Measurements from ENCODE around the gene NFILZ.

The NFILZ gene

DNA sequence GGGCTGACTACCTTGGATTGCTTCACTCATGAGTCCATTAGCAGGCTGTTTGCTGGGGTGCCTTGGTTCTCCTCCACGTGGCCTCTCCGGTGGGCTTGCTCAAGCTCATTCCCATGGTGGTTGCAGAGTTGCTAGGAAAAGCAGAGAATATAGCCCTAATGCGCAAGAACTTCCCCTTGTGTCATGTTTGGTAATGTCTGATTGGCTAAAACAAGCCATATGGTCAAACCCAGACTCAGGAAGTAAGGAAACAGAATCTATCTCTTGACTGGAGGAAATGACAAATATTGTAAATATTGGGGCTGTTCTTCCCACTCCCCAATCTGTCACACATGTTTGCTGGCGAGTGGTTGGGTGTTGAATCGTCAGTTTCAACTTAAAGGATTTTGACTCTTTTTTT, 12.1 kb downstream of the NFILZ start:
- no peak for FAIRE-seq

DNA sequence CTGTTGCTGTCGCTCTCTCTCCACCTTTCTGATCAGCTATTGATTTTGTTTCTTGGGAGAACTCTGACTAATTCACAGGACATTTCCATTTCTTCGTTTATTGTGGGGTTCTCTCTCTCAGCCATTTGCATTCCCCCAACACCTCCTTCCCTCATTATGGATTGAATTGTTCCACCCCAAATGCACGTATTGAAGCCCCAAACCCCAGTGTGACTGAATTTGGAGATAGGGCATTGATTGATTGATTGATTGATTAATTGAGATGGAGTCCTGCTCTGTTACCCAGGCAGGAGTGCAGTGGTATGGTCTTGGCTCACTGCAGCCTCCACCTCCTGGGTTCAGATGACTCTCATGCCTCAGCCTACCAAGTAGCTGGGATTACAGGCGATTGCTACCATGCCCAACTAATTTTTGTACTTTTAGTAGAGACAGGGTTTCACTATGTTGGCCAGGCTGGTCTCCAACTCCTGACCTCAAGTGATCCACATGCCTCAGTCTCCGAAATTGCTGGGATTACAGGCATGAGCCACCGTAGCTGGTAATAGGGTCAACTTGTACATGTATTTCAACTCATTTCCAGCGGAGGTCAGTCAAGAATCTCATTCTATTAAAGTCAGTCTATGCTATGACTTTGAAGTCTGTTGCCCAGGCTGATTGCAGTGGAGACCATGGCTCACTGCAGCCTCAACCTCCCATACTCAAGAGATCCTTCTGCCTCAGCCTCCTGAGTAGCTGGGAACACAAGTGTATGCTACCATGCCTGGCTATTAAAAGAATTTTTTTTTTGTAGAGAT, 13.6 kb downstream of the NFILZ start:
- FAIRE-seq, result no peak

DNA sequence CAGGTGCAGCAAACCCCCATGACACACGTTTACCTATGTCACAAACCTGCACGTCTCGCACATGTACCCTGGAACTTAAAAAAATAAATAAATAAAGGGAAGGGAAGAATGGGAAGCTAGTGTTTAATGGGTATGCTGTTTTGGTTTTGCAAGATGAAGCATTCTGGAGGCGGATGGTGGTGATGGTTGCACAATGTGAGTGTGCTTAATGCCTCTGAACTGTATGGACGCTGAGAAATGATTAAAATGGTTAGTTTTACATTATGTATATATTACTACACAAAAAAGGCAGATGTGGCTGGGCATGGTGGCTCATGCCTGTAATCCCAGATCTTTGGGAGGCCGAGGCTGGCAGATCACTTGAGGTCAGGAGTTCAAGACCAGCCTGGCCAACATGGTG, 17.8 kb downstream of the NFILZ start:
- no peak for FAIRE-seq

DNA sequence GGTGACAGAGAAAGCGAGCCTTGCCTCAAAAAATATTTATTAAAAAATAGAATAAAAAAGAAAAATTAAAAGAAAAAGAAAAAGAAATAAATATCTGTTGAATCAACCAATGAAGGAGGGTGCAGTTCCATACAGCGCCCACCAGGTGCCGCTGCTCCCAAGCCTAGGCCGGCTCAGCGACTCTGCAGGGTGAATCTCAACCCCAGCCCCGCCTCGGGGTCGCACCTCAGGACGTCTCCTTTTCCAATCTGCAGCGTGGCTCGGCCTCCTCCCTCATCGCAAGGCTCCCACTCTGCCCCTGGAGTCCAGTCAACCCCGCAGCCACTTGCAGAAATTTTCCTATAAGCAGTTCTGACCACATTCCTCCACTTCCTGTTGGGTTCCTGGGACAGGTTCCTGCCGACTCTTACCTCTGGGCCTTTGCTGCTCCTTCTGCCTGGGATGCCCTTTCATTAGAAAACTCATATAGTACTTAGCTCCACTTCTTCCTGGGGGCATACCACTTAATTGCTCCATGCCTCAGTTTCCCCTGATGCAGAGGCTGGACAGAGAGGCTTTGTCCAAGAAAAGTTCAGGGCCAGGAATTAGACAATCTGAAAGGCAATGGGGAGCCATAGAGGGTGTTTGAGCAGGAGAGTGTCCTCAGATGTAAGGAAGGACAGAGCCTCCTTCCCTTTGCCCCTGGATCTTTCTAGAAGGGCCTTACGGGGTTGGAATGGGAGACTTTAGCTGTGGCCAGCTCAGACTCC, 24.3 kb downstream of the NFILZ start:
- no peak for FAIRE-seq

DNA sequence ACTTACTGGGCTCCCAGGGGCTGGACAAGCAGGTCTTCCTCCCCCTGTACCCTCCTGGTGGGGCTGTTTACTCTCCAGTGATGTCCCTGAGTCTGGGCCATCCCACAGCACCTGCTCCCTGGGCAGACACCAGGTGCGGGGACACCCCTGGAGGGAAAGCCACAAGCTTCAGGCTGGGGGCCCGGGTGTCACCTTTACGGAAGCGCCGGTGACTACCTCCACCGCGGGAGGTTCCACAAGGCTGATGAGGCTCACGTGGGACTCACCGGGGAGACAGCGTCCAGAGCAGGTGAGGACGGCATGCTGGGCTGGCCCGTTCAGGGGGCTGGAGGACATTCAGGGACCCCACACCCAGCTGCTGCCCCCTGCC, 24.9 kb downstream of the NFILZ start:
- no peak for FAIRE-seq

DNA sequence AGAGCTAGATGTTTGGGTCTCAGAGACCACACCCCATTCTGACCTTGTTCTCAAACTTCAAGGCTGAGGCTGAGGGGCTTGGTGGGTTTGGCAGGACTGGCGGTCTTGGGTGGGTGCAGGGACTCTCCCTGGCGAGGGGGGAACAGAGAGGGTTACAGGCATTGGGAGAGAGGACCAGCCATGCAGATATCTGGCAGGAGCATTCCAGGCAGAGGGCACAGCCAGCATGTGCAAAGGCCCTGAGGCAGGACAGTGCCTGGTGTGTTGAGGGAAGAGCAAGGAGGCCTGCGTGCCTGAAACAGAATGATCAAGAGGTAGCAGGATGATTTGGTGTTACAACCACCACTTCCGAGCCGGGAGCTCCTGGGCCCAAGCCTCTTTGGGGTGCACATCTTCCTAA, 27.4 kb downstream of the NFILZ start:
- FAIRE-seq, result no peak

DNA sequence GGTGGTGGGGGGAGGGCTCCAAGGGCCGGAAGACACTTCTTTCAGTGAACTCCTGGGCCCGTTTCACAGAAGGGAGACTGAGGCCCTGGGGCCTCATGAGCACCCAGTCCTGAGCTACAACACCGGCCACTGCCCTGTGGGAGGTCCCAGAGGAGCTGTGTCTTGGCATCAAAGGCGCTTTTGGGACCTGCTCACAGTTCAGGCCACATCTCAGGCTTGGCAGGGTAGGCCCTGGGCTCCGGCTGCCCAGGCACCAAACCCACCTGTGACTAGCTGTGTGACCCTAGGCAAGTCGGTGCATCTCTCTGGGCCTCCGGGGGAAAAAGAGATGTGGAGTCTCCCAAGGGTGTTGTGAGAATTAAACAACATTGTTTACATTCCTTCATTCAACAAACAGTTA, 29.5 kb downstream of the NFILZ start:
- no peak for FAIRE-seq

DNA sequence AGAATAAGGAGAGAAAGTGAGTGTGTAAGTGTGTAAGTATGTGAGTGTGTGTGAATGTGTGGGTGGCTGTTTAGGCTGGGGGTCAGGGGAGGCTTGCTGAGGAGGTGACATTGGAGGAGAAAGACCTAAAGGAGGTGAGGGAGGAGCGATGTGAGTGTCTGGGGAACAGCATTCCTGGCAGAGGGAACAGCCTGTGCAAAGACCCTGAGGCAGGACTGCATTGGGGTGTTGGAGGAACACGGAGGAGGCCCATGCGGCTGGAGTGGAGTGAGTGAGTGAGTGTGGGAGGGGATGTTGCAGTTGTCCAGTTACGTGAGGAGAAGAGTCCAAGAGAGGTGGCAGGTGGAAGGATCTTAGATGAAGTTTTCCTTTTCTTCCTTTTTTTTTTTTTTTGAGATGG, 31.8 kb downstream of the NFILZ start:
- no peak for FAIRE-seq

DNA sequence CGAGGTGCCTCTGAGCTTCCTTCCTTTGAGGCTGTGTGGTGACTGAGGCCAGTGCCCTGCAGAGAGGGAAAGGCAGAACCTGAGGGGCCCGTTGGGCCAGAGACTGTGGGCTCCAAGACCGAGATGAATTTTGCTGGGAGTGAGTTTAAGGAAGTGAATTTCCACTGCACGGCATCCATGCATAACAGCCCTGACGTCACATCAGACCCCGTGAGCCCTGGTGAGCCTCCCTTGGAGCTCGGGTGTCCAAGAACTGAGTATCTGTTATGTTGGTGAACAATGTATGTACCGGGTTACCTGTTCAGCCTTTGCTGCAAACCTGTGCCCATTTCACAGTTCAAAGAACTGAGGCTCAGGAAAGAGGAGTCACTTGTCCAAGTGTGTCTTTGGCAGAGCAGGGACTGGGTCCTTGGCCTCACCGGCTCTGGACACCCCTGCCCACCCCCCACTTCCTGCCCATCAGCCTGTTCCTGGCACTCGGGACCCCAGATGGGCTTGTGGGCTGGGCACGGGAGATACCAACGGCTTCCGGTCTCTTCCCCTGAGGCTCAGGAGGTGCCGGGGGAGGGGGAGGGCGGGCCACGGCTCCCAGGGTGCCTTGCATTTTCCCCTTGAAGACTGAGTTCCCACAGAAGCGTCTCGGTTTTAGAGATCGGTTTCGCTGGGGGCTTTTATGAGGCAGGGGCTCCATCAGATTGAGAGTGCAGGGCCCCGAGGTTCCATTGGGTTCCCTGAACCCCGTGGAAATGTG, 33.7 kb downstream of the NFILZ start:
- FAIRE-seq, result no peak

DNA sequence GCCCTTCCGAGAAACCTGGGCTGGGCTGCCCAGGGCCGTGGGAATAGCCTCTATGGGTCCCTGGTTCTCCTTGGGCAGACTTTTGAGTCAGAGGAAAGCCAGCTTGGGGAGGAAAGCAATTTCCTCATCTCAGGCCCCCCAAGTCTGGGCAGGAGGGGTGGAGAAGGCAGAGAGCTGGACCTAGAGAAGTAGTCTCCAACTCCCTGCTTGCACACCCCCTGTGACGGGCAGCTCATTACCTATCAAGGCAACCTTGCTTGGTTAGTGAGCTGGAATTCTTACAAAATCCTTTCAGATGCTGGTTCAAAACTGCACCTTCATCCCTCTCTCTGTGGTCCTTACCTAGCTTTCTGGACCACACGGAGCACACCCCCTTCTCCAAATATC, 34.2 kb downstream of the NFILZ start:
- FAIRE-seq, result no peak

DNA sequence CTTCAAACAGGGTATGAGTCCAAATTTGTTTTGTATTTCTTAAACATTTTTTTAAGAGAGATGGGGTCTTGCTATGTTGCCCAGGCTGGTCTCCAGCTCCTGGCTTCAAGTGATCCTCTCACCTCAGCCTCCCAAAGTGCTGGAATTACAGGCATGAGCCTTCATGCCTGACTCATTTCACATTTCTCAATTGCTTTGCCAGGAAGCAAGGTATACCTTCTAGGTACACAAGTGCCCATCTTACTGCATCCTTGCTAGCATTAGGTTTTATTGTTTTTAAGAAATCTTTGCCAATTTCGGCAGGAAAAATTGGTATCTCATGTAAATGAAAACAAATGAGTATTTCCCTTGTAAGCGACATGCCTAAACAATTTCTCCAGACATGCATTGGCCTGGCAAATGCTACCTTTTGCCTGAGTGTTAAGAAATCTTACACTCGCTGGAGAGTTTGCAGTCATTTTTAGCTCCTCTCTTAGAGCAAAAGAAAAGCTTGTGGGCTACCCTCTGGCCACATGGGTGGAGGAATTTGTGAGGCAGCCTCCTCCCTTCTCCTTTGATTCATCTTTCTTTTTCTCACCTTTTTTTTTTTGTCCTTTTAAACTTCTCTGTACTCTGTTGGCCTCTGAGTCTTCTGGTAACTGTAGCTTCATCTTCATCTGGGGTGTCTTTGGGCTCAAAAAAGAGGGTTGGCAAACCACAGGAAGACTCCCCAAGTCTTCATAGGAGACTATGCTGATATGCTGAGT, 35.2 kb downstream of the NFILZ start:
- FAIRE-seq, result no peak

DNA sequence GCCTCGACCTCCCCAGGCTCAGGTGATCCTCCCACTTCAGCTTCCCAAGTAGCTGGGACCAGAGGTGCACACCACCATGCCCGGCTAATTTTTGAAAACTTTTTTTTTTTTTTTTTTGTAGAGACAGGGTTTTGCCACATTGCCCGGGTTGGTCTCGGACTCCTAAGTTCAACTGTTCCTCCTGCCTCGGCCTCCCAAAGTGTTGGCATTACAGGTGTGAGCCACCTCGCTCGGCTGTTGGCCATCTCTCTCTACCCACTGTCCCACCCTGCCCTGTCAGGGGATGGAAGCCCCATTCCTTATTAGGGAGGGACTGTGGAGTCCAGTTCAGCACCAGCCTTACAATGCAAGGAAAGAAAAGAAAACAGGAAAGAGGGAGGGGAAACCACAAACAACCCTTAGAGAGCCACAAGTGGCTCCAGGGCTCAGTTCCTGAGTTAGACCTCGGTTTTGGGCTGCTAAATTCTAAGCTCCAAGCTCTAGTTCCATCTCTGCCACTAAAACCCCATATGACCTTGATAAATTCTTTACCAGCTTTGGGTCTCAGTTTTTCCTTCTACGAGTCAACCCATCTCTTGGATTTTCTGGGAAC, 36.5 kb downstream of the NFILZ start:
- FAIRE-seq, result no peak

DNA sequence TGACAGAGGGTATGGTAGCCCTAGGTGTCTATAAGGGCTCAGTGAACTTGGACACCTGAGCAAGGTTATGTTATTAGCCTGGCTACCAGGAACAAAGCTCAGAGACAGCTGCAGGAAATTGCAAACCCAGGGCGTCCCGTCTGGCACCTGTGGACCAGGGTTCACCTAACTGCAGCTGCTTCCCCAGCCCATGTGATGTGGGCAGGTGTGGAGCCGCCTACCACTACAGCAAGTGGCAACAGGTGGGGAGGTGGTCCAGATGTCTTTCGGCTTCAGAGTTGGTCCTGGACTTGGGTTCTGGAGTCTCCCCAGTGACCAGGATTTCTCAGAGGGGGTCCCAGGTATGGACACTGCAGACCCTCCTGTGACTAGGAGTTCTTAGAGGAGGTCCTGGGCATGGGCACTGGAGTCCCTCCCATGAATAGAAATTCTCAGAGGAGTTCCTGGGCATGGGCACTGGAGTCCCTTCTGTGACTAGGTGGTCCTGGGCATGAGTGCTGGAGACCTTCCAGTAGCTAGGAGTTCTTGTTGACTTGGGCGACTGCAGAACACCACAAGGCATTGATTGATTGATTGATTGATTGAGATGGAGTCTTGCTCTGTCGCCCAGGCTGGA, 43.0 kb downstream of the NFILZ start:
- no peak for FAIRE-seq

DNA sequence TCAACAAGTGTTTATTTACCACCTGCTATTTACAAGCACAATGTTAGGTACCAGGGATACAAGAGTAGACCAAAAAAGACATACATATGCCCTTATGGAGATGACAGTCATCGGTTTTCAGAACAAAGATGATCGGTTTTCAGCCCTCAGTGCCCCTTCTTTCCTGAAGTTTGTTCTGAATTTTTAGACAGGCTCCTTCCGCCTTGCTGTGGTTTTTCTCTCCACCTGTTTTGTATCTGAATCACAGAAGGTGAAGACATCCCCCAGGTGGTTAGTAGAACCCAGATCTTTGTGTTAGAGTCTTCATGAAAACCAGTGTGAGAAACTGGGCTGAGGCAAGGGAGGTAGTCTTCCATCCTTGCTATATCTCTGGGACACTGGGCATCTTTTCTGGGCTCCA, 44.6 kb downstream of the NFILZ start:
- FAIRE-seq, result no peak

DNA sequence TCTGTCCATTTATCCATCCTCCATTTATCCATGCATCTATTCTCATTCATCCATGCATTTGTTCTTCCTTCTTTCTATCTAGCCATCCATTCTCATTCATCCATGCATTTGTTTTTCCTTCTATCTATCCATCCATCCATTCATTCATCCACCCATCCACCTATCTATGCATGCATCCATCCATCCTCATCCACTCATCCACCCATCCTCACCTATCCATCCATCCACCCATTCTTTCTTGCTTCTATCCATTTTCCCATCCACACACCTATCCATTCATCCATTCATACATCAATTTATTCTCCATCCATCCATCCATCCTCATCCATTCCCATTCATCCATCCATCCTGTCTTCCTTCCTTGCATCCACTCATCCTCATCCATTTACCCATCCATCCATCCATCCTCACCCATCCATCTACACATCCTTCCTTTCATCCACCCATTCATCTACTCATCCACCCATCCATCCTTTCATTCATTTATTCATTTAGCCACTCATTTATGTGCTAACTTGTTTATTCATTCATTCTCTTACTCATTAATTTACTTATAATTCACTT, 47.9 kb downstream of the NFILZ start:
- FAIRE-seq, result no peak

Data from islet of Langerhans (tissue), 1 donor.